HL-60/S4 treated with retinoic acid at 250 ng/mL for 4 days and 3 days (cell line): Measurements from ENCODE around the gene RABGAP1.

Source experiments
- in situ Hi-C: fragments of 300-500 bp; cut with MboI; formaldehyde crosslinking; loops from 2 replicates; pipeline ENCODE4 v1.7.0; 2022; ENCODE audit warnings: low sequenced_read_pairs

Gene RABGAP1

GRCh38 chr9:123107639-123108285 lies 166.9 kb downstream of the RABGAP1 start:
- in situ Hi-C loops: no loop called here

DNA sequence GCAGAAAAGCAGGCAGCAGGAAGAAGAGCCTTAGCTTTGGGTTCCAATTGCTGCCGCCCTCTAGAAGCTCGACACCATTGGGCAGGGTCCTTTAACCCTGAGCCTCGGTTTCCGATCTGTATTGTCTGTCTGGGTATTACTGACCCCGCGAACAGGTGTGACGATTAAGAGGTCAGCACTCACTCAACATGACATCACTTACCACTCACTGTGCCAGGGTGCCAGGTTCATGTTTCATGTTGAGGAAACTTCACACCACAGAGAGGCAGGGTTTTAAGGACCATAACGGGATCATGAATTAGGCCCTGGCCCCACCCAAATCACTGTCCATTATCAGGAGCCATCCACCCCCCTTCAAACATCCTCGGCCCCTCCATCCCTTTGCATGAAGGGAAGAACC lies 168.2 kb downstream of the RABGAP1 start:
- in situ Hi-C loops: no loop called here

- in situ Hi-C loops: no loop called here
Measured at GRCh38 chr9:123109540-123110279, 168.9 kb downstream of the RABGAP1 start.

- in situ Hi-C loops: no loop called here
Measured at GRCh38 chr9:123111427-123112014, 170.7 kb downstream of the RABGAP1 start.

GRCh38 chr9:123112015-123112975 lies 171.5 kb downstream of the RABGAP1 start:
- in situ Hi-C loops: no loop called here

GRCh38 chr9:123113185-123113584 lies 172.4 kb downstream of the RABGAP1 start:
- in situ Hi-C loops: no loop called here

- in situ Hi-C loops: no loop called here
Measured at GRCh38 chr9:123115146-123115913, 174.5 kb downstream of the RABGAP1 start.

GRCh38 chr9:123116036-123116435 lies 175.2 kb downstream of the RABGAP1 start:
- in situ Hi-C loops: no loop called here

DNA sequence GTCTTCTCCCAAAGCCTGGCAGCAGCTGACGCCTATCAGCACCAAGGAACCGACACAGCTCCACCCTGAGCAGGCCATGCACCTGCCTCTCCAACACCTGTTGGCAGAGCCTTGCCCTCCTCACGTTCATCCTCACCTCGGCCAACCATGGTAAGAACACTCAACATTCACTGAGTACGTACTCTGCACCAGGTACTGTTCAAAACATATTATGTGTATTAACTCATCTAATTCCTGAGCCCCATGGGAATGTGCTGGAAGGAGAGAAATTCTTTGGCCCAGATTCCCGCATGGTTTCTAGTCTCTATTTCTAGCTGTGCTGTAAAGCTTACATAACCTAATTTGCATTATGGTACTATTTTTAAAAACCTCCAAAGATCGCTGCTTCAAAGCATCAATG lies 178.7 kb downstream of the RABGAP1 start:
- in situ Hi-C loops: no loop called here

- in situ Hi-C loops: no loop called here
Measured at GRCh38 chr9:123120131-123120530, 179.3 kb downstream of the RABGAP1 start.

GRCh38 chr9:123120953-123121352 lies 180.1 kb downstream of the RABGAP1 start:
- in situ Hi-C loops: no loop called here

DNA sequence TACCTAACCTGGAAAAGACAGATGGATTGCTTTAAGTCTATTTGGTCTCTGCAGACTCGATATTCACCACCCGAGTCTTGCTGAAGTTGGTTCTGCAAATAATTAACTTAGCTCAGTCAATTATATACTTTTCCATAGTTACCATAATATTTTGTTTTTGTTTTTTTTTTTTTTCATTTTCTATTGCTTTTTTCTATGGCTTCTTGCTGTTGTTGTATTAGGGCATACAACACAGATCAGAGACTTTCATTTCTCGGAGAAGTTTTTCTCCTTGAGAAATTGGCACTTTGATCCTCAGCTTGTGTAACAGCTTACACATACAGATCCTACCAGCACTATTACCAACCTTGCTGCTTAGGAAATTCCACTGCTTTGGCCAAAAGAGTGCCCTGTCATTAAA lies 180.6 kb downstream of the RABGAP1 start:
- in situ Hi-C loops: no loop called here

GRCh38 chr9:123127512-123128075 lies 186.8 kb downstream of the RABGAP1 start:
- in situ Hi-C loops: no loop called here

DNA sequence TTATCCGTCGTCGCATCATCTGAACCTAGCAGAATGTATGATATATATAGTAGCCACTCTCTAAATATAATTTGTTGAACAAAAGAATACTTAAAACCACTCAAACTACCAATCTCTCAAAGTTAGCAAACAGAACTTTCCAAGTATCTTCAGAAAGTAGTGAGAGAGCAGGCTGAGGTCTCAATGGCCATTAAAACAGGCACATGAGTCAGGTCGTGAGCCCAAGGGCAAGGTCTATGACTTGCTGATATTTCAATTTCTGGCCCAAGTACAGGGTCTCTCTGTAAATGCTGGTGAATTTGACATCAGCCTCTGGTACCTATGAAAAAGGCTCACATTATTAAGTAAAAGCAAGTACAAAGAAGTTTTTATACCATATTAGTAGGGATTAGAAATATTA lies 187.8 kb downstream of the RABGAP1 start:
- in situ Hi-C loops: no loop called here

DNA sequence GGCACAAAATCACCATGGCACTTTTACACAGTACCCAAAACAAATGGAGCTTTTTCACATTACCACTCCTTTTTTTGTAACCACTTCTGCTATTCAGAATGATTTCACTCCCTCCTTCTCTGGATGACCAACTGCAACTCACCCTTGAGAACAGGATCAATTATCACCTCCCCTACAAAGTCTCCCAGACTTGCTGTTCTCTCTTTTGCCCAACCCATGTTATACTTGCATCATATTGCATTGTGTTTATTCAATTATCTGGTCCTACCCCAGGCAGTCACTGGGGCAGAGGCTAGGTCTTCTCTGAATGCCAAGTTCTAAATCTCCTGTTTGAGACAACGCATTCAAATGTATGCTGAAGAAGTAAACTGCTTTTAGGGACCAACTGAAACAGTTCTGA lies 188.6 kb downstream of the RABGAP1 start:
- in situ Hi-C loops: no loop called here

- in situ Hi-C loops: no loop called here
Measured at GRCh38 chr9:123131258-123131657, 190.4 kb downstream of the RABGAP1 start.

GRCh38 chr9:123131993-123132392 lies 191.2 kb downstream of the RABGAP1 start:
- in situ Hi-C loops: no loop called here

GRCh38 chr9:123132696-123133095 lies 191.9 kb downstream of the RABGAP1 start:
- in situ Hi-C loops: no loop called here

DNA sequence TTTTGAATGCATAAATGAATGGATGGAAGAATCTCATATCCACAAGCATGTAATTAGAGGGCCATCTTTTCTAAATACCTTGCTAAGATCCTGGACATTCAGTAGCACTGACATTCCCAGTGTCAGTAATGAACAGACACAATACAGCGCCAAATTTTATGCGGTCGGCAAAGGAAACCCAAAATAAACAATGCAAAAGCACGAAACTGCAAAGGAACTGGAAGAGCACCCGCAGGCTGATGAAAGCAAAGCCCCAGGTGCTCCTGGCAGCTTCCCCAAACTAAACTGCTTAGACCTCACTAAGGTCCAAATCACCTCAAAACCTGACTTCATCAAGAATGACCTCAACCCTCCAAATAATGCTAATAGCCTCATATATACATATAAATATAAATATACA lies 194.6 kb downstream of the RABGAP1 start:
- in situ Hi-C loops: no loop called here

- in situ Hi-C loops: no loop called here
Measured at GRCh38 chr9:123138163-123138562, 197.3 kb downstream of the RABGAP1 start.
